Fibroblast of lung (primary cell): ENCODE data around the gene NDST1. TPM values are rescaled to one million over a fixed set of nuclear protein-coding genes. Genes with fewer than 3 reads are reported as not detected.

Source experiments
- DNase-seq, 2 donors: peaks; one replicate each; pipeline versions ENCODE4 v3.0.0 to v3.0.0-alpha.2; 2010; ENCODE audit warnings: low read depth in 2 of 2
- H2AFZ ChIP-seq: 2 replicates; pipeline ENCODE4 v1.5.1; 2012; ENCODE audit warnings: low read length, control low read depth, inconsistent platforms
- H3K27ac ChIP-seq: 2 replicates; pipeline ENCODE4 v1.5.1; 2011; ENCODE audit warnings: low read length, control low read depth; ENCODE audit not compliant: insufficient read depth
- H3K27me3 ChIP-seq: 2 replicates; pipeline ENCODE4 v1.5.1; 2011; ENCODE audit warnings: mild to moderate bottlenecking, low read length; ENCODE audit not compliant: control insufficient read depth, insufficient read depth
- H3K36me3 ChIP-seq: 2 replicates; pipeline ENCODE4 v1.5.1; 2011; ENCODE audit warnings: low read length; ENCODE audit not compliant: control insufficient read depth, insufficient read depth
- H3K4me1 ChIP-seq: 2 replicates; pipeline ENCODE4 v1.5.1; 2011; ENCODE audit warnings: low read length; ENCODE audit not compliant: control insufficient read depth, insufficient read depth; ENCODE audit errors: extremely low read depth
- H3K4me2 ChIP-seq: 2 replicates; pipeline ENCODE4 v1.5.1; 2011; ENCODE audit warnings: low read length, control low read depth; ENCODE audit not compliant: insufficient read depth; ENCODE audit errors: extremely low read depth
- H3K4me3 ChIP-seq, 4 experiments: fragments of 200-600 bp in 1 of 4; sonication (generic) in 1 of 4; replicated peaks in 1 of 4; 2 replicates each; pipeline ENCODE4 v1.5.1; 2011 to 2016; ENCODE audit warnings: low read length in 4 of 4, low read depth in 3 of 4, mild to moderate bottlenecking in 3 of 4, control low read depth in 2 of 4, inconsistent platforms in 1 of 4, mixed read lengths in 1 of 4; ENCODE audit not compliant: insufficient read depth in 1 of 4; ENCODE audit errors: control extremely low read depth in 1 of 4
- H3K79me2 ChIP-seq: 2 replicates; pipeline ENCODE4 v1.5.1; 2012; ENCODE audit warnings: mild to moderate bottlenecking, low read length, inconsistent platforms; ENCODE audit not compliant: control insufficient read depth, insufficient read depth
- H3K9ac ChIP-seq: 2 replicates; pipeline ENCODE4 v1.5.1; 2011; ENCODE audit warnings: mild to moderate bottlenecking, low read length, control low read depth; ENCODE audit not compliant: insufficient read depth
- H3K9me3 ChIP-seq: 2 replicates; pipeline ENCODE4 v1.5.1; 2012; ENCODE audit warnings: low read depth, low read length; ENCODE audit not compliant: control insufficient read depth, insufficient read depth
- H4K20me1 ChIP-seq: 2 replicates; pipeline ENCODE4 v1.5.1; 2011; ENCODE audit warnings: low read length; ENCODE audit not compliant: control insufficient read depth, insufficient read depth; ENCODE audit errors: extremely low read depth
- CTCF ChIP-seq, 2 donors: IDR thresholded peaks in 1 of 2; conservative IDR thresholded peaks in 1 of 2; 1 replicate in 1 of 2; 2 replicates in 1 of 2; pipeline ENCODE4 v1.5.1; 2011 to 2012; ENCODE audit warnings: low read length in 2 of 2, control low read depth in 1 of 2, inconsistent platforms in 1 of 2, low read depth in 1 of 2, mild to moderate bottlenecking in 1 of 2
- EZH2 ChIP-seq: IDR thresholded peaks from 2 replicates; pipeline ENCODE4 v1.5.1; 2012; ENCODE audit warnings: low read length, control low read depth, mild to moderate bottlenecking; ENCODE audit errors: missing control alignments
- polyA plus RNA-seq, 2 donors: library from polyadenylated mRNA; depleted of rRNA in 1 of 2; stranded (reverse) in 1 of 2; unstranded in 1 of 2; fragments of >200 nt; gene quantifications; 2 replicates each; pipeline ENCODE4 v1.2.1, GENCODE V29; 2011 to 2012; ENCODE audit warnings: missing spikeins in 1 of 2
- total RNA-seq: library from RNA; depleted of rRNA; stranded (reverse); fragments of >200 nt; gene quantifications from 2 replicates; pipeline ENCODE4 v1.2.1, GENCODE V29; 2014

NDST1 gene
- total and polyA plus RNA-seq, 2 donors (not counting 1 experiment from before 2014, with no cell fraction given): 38.5 to 94.8 TPM

- H2AFZ ChIP-seq: no peak overlapping the region
- peak overlapping the region in 1 of 4 experiments; percentile 2 for H3K4me3 ChIP-seq
- H4K20me1 ChIP-seq: no peaks in the 10 kb centered on the region
- H3K27ac ChIP-seq: peak overlapping the region; percentile 61
- H3K9me3 ChIP-seq: no peaks in the 10 kb centered on the region
- peaks cover 91% of the 10 kb centered on the region for H3K79me2 ChIP-seq
- H3K36me3 ChIP-seq: peaks cover 4% of the 10 kb centered on the region
- DNase-seq: no peak
- no peak for TF ChIP-seq CTCF (conservative IDR thresholded peaks at IDR 0.05 in 1 of 2, IDR thresholded peaks at IDR 0.05 in 1 of 2; ENCODE audit: low read depth in 1 of 2, low read length in 2 of 2)
- no peak for TF ChIP-seq EZH2
- peak overlapping the region; percentile 17 for H3K4me2 ChIP-seq
- no peak overlapping the region for H3K9ac ChIP-seq
- peaks cover 56% of the 10 kb centered on the region for H3K4me1 ChIP-seq
- H3K27me3 ChIP-seq: no peaks in the 10 kb centered on the region
These were observed 16.1 kb upstream of the NDST1 start for GRCh38 chr5:150491876-150492275.

GRCh38 chr5:150492621-150493020 is 15.3 kb upstream of the NDST1 start:
- Histone ChIP-seq H3K27ac (peak overlapping the region; percentile 61), H3K9ac (no peak overlapping the region), H3K4me1 (peaks cover 61% of the 10 kb centered on the region), H3K79me2 (peaks cover 90% of the 10 kb centered on the region), H4K20me1 (no peaks in the 10 kb centered on the region), H3K27me3 (no peaks in the 10 kb centered on the region), H3K4me2 (peak overlapping the region; percentile 54), H3K36me3 (peaks cover 4% of the 10 kb centered on the region), H3K9me3 (no peaks in the 10 kb centered on the region), H2AFZ (no peak overlapping the region), H3K4me3 (no peak overlapping the region)
- DNase-seq: peak; percentile 58 to 84
- TF ChIP-seq CTCF (conservative IDR thresholded peaks at IDR 0.05 in 1 of 2, IDR thresholded peaks at IDR 0.05 in 1 of 2; ENCODE audit: low read depth in 1 of 2, low read length in 2 of 2): no peak
- TF ChIP-seq EZH2: no peak

GRCh38 chr5:150496098-150496497 is 11.8 kb upstream of the NDST1 start:
- peaks cover 90% of the 10 kb centered on the region for H3K79me2 ChIP-seq
- H3K36me3 ChIP-seq: peaks cover 7% of the 10 kb centered on the region
- H3K4me3 ChIP-seq: no peak overlapping the region
- DNase-seq: no peak
- H2AFZ ChIP-seq: no peak overlapping the region
- H3K4me1 ChIP-seq: peaks cover 60% of the 10 kb centered on the region
- H4K20me1 ChIP-seq: no peaks in the 10 kb centered on the region
- H3K27me3 ChIP-seq: no peaks in the 10 kb centered on the region
- no peak overlapping the region for H3K4me2 ChIP-seq
- H3K27ac ChIP-seq: peak overlapping the region; percentile 92
- no peaks in the 10 kb centered on the region for H3K9me3 ChIP-seq
- no peak for TF ChIP-seq EZH2
- TF ChIP-seq CTCF (conservative IDR thresholded peaks at IDR 0.05 in 1 of 2, IDR thresholded peaks at IDR 0.05 in 1 of 2; ENCODE audit: low read depth in 1 of 2, low read length in 2 of 2): no peak
- H3K9ac ChIP-seq: no peak overlapping the region
